SK-N-MC (cell line): ENCODE measurements around the gene FAR2.

Source experiments
- EZH2 ChIP-seq: fragments of 200-600 bp; sonication (generic); IDR thresholded peaks from one replicate; pipeline ENCODE4 v1.6.1; 2017; ENCODE audit warnings: antibody characterized with exemption
- FOXP2 ChIP-seq: optimal IDR thresholded peaks from 2 replicates; pipeline ENCODE3; 2011; ENCODE audit warnings: mild to moderate bottlenecking, moderate library complexity; ENCODE audit not compliant: insufficient read depth; ENCODE audit errors: extremely low read length, control extremely low read depth
- POLR2AphosphoS5 ChIP-seq: IDR thresholded peaks from 2 replicates; pipeline ENCODE4 v1.6.1; 2012; ENCODE audit warnings: mild to moderate bottlenecking, low read depth, low read length, borderline replicate concordance

- no peak for TF ChIP-seq EZH2
- peak; percentile 42 for TF ChIP-seq POLR2AphosphoS5
- TF ChIP-seq FOXP2: no peak
Observed at GRCh38 chr12:29148911-29149690, at the start of gene FAR2.
